Type B pancreatic cell (in vitro differentiated cells): ENCODE measurements around the gene TRAP1. TPM values are rescaled to one million over a fixed set of nuclear protein-coding genes. Genes with fewer than 3 reads are reported as not detected.

ENCODE experiments used
- DNase-seq: peaks from one replicate; pipeline ENCODE4 v3.0.0; 2021; ENCODE audit warnings: mixed read lengths; ENCODE audit not compliant: unreplicated experiment; ENCODE audit errors: extremely low spot score
- H3K27ac Mint-ChIP-seq: 2 replicates; pipeline ENCODE4 v1.8.0; 2021; ENCODE audit warnings: mild to moderate bottlenecking, mixed read lengths
- H3K27me3 Mint-ChIP-seq: 2 replicates; pipeline ENCODE4 v1.8.0; 2021; ENCODE audit warnings: mixed read lengths
- H3K36me3 Mint-ChIP-seq: 2 replicates; pipeline ENCODE4 v1.8.0; 2021; ENCODE audit warnings: mixed read lengths
- H3K4me1 Mint-ChIP-seq: one replicate; pipeline ENCODE4 v1.8.0; 2021; ENCODE audit warnings: mixed read lengths; ENCODE audit not compliant: unreplicated experiment
- H3K4me3 Mint-ChIP-seq: 2 replicates; pipeline ENCODE4 v1.8.0; 2021; ENCODE audit warnings: mild to moderate bottlenecking, mixed read lengths
- H3K9me3 Mint-ChIP-seq: 2 replicates; pipeline ENCODE4 v1.8.0; 2021; ENCODE audit warnings: mixed read lengths
- CTCF ChIP-seq: fragments of 200-600 bp; sonication (generic); conservative IDR thresholded peaks from 2 replicates; pipeline ENCODE4 v1.5.0; 2021; ENCODE audit warnings: antibody characterized with exemption, mild to moderate bottlenecking
- total RNA-seq: library from RNA; stranded (reverse); gene quantifications from 2 replicates; pipeline ENCODE4 v1.2.1, GENCODE V29; 2021; ENCODE audit warnings: low replicate concordance

TRAP1 gene
- total RNA-seq, 1 donor from 2014 or later: 138 TPM

- H3K36me3 Mint-ChIP-seq: peaks cover 12% of the 10 kb centered on the region
- H3K4me1 Mint-ChIP-seq: peaks cover 46% of the 10 kb centered on the region
- DNase-seq: peak; percentile 56
Measured at GRCh38 chr16:3641801-3642396, 75.4 kb downstream of the TRAP1 start.

GRCh38 chr16:3640632-3641501, 76.5 kb downstream of the TRAP1 start:
- Mint-ChIP-seq H3K4me3 (peak overlapping the region; percentile 3), H3K4me1 (peaks cover 38% of the 10 kb centered on the region), H3K27me3 (no peaks in the 10 kb centered on the region), H3K27ac (no peak overlapping the region), H3K36me3 (peaks cover 7% of the 10 kb centered on the region), H3K9me3 (no peaks in the 10 kb centered on the region)
- TF ChIP-seq CTCF: no peak
- DNase-seq: peak; percentile 60

More at GRCh38 chr16:3641801-3642396, 75.4 kb downstream of the TRAP1 start:
- H3K27ac Mint-ChIP-seq: peak overlapping the region; percentile 83
- H3K27me3 Mint-ChIP-seq: no peaks in the 10 kb centered on the region
- no peak overlapping the region for H3K4me3 Mint-ChIP-seq
- H3K9me3 Mint-ChIP-seq: no peaks in the 10 kb centered on the region
- no peak for TF ChIP-seq CTCF

- peak overlapping the region; percentile 3 for H3K4me3 Mint-ChIP-seq
- no peak for TF ChIP-seq CTCF
- DNase-seq: peak; percentile 45
- H3K27me3 Mint-ChIP-seq: no peaks in the 10 kb centered on the region
- peaks cover 7% of the 10 kb centered on the region for H3K36me3 Mint-ChIP-seq
- H3K4me1 Mint-ChIP-seq: peaks cover 31% of the 10 kb centered on the region
- no peaks in the 10 kb centered on the region for H3K9me3 Mint-ChIP-seq
- no peak overlapping the region for H3K27ac Mint-ChIP-seq
Measured at GRCh38 chr16:3640207-3640606, 77.1 kb downstream of the TRAP1 start.

GRCh38 chr16:3638916-3639644, 78.2 kb downstream of the TRAP1 start:
- no peak for TF ChIP-seq CTCF
- Mint-ChIP-seq H3K36me3 (peaks cover 7% of the 10 kb centered on the region), H3K9me3 (no peaks in the 10 kb centered on the region), H3K4me3 (no peak overlapping the region), H3K4me1 (peaks cover 30% of the 10 kb centered on the region), H3K27ac (no peak overlapping the region), H3K27me3 (no peaks in the 10 kb centered on the region)
- DNase-seq: peak; percentile 51

DNA sequence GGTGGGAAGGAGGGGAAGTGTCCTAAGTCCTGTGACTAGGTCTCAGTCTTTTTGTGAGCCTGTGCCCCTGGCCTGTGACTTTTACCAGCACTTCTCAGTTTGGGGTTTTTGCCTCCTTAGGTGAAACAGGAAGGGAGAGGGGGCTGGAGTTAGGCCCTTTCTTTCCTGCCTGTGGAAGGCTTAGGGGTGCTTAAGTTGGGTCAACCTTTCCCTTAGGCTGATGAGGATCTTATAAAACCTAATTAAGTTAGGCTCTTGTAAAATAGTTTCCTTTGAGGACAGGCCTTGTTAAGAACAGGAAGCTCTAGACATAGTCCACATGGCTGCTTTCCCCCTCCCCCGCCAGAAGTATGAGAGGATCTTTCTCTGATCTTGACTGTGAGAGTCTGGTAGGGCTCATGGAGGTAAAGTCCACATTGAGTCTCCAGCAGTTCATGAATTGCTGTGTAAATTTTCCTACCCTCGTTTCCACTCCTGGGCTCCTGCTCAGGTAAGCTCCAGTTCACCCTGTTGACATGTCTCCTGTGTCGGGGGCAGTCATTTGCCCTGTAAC, 79.9 kb downstream of the TRAP1 start:
- TF ChIP-seq CTCF: no peak
- H3K27ac Mint-ChIP-seq: peak overlapping the region; percentile 53
- no peak overlapping the region for H3K4me3 Mint-ChIP-seq
- peaks cover 24% of the 10 kb centered on the region for H3K4me1 Mint-ChIP-seq
- peaks cover 7% of the 10 kb centered on the region for H3K36me3 Mint-ChIP-seq
- DNase-seq: peak; percentile 58
- H3K27me3 Mint-ChIP-seq: no peaks in the 10 kb centered on the region
- H3K9me3 Mint-ChIP-seq: no peaks in the 10 kb centered on the region
